GDM1 (cell line): Measurements from ENCODE around the gene ANKMY2.
A peak's percentile ranks its signal among the peaks of the same experiment; 100 is the strongest.
"Not testable (repeated sequence)": the region's sequence is repeated elsewhere in the genome, so short reads cannot be mapped to it uniquely, and the experiment has no call there.

ENCODE experiments used
- DNase-seq: peaks from one replicate; lab custom pipeline; 2025; lab: John Stamatoyannopoulos, UW

ANKMY2 gene

GRCh38 chr7:16645593-16646471 lies at the start of gene ANKMY2, which contains the start of gene BZW2:
Gene ANKMY2, minus strand, starts transcription at chr7:16645754. Its CDS starts 181 bp downstream, at chr7:16645573.
Gene BZW2, plus strand, starts transcription at chr7:16646181. Its CDS starts 19,263 bp downstream, at chr7:16665444.
- DNase-seq: peak; percentile 96

DNA sequence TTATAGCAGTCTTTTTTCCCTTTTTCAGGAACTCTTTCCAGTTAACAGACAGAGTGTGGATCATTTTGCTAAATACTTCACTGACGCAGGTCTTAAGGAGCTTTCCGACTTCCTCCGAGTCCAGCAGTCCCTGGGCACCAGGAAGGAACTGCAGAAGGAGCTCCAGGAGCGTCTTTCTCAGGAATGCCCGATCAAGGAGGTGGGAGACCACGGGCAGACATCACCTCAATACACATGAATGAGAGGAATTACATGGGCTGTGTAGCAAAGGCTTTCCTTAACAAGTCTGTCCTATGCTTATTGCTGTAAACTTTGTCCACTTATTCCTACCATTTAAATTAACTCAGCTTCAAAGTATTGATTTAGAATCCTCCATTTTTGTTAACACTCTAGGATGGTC lies 49.3 kb upstream of the ANKMY2 start:
- no peak for DNase-seq

DNA sequence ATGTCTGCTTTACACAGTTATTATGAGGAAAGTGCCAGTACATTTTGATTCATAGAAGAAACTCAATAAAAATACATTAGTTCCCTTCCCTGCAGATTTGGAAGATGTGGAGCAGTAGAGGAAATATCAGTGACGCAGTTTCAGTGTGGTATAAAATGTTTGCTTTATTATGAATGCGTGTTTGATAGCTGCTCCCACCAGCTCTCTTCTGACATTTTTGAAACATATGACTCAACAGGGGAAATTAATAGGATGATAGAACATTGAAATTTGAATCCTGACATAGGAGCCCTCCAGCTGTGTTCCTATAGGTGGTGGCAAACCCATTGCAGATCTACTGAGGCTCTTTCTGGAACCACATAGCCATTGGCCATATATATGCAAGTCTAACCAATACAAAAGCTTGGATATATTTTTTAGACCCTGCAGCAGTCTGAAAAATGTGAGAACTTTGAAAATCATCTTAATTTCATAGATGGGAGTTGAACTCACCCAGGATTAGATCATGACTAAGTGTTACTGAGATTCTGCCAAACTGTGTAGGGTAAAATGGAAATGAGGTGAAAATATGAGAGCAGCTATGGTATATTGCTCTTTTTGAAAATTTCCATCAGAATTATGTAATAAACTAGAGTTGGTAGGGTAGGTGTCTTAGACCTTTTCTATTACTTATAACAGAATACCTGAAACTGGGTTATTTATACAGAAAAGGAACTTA lies 48.2 kb upstream of the ANKMY2 start:
- DNase-seq: no peak

GRCh38 chr7:16691241-16691640 lies 45.7 kb upstream of the ANKMY2 start:
- no peak for DNase-seq

GRCh38 chr7:16688249-16688648 lies 42.7 kb upstream of the ANKMY2 start:
- no peak for DNase-seq

GRCh38 chr7:16685535-16685934 lies 40.0 kb upstream of the ANKMY2 start:
- DNase-seq: no peak

DNA sequence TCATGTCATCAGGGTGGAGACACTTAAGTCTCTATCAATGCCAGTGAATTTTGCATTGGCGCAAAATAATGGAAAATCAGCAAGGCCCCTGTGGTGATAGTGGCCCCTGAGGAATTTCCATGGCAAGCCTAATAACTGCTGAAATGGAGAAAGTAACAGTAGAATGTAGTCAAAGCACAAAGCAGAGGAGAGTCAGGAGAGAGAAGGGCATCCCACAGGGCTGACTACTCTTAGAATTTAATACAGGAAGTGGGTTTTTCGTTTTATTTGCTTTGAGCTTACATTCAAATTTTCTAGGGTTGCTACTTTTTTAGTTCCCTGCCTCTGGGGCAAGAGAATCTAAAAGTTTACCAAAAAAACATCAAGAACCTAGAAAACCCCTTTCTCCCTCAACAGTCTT lies 39.4 kb upstream of the ANKMY2 start:
- no peak for DNase-seq

GRCh38 chr7:16678645-16679566 lies 33.4 kb upstream of the ANKMY2 start:
- DNase-seq: not testable (repeated sequence)

DNA sequence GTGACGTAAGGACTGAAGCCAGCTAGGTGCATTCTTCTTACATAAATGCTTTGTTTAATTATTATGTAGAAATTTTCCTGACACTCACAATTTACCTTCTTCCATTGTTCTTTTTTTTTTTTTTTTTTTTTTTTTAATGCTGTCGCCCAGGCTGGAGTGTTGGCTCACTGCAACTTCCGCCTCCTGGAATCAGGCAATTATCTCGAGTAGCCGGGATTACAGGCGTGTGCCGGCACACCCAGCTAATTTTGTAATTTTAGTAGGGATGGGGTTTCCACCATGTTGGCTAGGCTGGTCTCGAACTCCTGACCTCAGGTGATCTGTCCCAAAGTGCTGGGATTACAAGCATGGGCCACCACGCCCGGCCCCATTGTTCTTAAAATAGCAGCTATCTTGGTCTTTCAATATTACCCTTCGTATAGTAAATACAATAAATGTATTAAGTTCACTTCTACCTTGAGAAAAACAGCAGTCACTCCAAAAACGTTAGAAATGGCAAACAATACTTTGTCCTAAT lies 32.5 kb upstream of the ANKMY2 start:
- no peak for DNase-seq

- no peak for DNase-seq
Measured at GRCh38 chr7:16675277-16675676, 29.7 kb upstream of the ANKMY2 start.

GRCh38 chr7:16671811-16672210 lies 26.3 kb upstream of the ANKMY2 start:
- DNase-seq: no peak

DNA sequence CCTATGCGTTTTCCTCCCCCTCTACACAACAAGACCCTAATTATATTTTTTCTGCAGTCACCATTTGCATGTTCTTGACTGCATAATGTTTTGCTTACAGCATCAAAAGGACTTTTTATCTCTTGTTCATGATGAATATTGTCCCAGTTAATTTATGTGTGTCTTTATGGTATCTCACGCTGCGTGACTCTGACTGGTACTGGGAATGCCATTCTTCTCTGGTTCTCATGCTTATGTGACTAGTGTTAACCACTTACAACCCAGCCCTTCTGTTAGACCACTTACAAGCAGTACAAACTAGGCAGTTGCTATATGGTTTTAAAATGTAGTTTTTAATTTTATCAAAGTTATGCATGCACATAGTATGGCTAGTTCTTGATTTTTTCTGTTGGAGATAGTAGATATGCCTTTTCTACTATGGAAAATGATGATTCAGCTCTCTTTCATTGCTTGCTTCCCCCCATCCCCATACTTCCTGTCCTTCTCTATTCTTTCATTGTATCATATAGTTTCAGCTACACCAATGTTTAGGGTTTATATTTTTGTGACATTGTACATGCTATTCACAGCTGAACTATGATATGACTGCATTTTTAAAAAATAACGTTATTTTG lies 25.3 kb upstream of the ANKMY2 start:
- no peak for DNase-seq

DNA sequence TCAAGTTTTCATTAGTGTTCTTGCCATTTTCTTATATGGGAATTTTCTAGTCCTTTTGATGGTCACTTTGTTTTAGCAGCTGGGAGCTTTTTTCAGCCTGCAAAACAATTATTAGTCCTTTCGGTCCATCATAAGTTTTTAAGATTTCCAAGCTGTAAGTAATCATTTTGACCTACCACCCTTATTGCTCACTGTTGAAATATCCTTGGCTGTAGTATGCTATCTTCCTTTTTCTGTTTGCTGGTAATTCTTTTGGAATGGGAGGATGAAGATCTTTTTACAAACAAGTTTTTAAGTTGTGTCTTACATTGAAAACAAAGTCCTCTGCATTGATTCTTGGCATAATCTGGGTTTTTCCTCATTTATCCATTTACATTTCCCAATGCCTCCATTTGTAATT lies 24.5 kb upstream of the ANKMY2 start:
- no peak for DNase-seq

GRCh38 chr7:16669581-16669980 lies 24.0 kb upstream of the ANKMY2 start:
- DNase-seq: no peak

- no peak for DNase-seq
Measured at GRCh38 chr7:16668978-16669377, 23.4 kb upstream of the ANKMY2 start.

DNA sequence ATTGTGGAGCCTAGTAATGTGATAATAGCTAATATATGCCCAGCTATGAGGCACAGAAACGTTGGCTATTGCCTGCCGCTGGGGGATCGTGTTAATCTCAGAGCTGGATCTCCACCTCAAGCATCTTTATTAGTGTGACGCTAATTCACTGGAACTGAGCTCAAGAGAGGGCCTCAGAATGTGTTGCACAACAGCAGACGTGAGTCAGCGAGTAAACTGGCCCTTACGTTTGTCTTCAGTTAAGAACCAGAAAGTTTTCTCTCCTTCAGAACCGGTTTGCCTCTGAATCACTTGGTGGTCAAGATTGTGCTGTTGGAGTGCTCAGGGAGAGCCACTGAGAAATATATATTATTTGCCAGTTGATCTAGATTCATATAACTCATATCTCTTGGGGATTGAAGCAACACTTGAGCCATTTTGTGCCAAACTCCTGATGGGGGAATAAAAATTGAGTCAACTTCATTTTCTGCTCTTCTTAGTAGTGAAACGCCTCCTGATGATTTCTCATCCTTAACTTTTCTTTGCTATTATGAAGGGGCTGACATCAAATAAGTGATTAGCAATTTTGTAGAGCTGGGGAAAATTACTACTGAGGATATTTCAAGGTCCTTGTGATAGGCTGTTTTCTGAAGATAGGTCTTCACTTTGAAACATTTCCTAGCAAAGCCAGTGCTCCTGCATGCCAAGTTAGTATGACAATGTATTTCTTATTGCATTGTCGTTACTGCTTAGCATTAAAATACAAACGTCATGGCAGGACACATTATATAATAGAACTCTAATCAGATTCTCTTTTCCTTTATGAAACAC lies 22.7 kb upstream of the ANKMY2 start:
- DNase-seq: no peak

DNA sequence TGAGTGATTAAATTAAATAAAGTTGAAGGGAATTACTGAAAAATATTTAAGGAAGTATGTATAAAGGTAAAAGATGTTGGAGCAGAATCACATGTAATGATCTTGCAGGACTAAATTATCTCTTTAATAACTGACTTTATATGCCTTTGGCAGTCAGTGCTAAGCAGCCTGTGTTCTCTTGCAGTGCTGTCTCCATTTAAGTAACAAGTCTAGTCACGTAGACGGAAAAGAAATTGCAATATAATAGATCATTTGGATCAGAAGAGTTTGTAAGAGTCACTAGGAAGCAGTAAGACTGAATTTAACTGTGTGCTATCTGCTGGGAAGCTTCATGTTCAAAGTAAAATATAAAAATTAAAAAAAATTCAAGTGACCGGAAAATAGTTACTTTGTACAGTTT lies 21.8 kb upstream of the ANKMY2 start:
- no peak for DNase-seq

- no peak for DNase-seq
Measured at GRCh38 chr7:16661924-16662323, 16.4 kb upstream of the ANKMY2 start.

- DNase-seq: no peak
Measured at GRCh38 chr7:16660702-16661464, 15.3 kb upstream of the ANKMY2 start.
